Tibial artery (tissue), 4 donors: ENCODE data around the gene COL25A1.

ENCODE experiments used
- DNase-seq, 2 donors: peaks; one replicate each; pipeline ENCODE4 v3.0.0-alpha.2; 2019
- H3K27ac ChIP-seq, 2 donors: fragments of 200-600 bp; sonication (generic) in 1 of 2; 1 replicate in 1 of 2; 2 replicates in 1 of 2; pipeline ENCODE4 v1.5.1; 2018 to 2019; ENCODE audit warnings: mild to moderate bottlenecking in 1 of 2
- H3K27me3 ChIP-seq, 2 donors: fragments of 200-600 bp; sonication (generic) in 1 of 2; one replicate each; pipeline versions ENCODE4 v1.5.1 to v1.6.0; 2016 to 2019
- H3K36me3 ChIP-seq, 3 donors: fragments of 200-600 bp; sonication (generic) in 2 of 3; one replicate each; pipeline ENCODE4 v1.5.1; 2016 to 2019; ENCODE audit warnings: mild to moderate bottlenecking in 2 of 3
- H3K4me1 ChIP-seq, 4 donors: fragments of 200-600 bp; sonication (generic) in 2 of 4; 1 replicate in 3 of 4; 2 replicates in 1 of 4; pipeline ENCODE4 v1.5.1; 2016 to 2019
- H3K4me3 ChIP-seq, 2 donors: fragments of 200-600 bp; sonication (generic) in 1 of 2; 1 replicate in 1 of 2; 2 replicates in 1 of 2; pipeline ENCODE4 v1.5.1; 2018 to 2019; ENCODE audit warnings: mild to moderate bottlenecking in 2 of 2
- H3K9me3 ChIP-seq, 3 donors: fragments of 200-600 bp; sonication (generic) in 1 of 3; one replicate each; pipeline ENCODE4 v1.5.1; 2016 to 2019
- CTCF ChIP-seq, 2 experiments: fragments of 200-600 bp in 1 of 2; fragments of 450-650 bp in 1 of 2; IDR thresholded peaks; one replicate each; pipeline ENCODE4 v1.5.1; 2017 to 2019; ENCODE audit warnings: antibody characterized with exemption in 2 of 2, mild to moderate bottlenecking in 1 of 2, moderate library complexity in 1 of 2
- intact Hi-C: fragments of 100-400 bp; cut with DNase I; formaldehyde crosslinking; loops from one replicate; pipeline ENCODE4 v1.15.0; 2023; ENCODE audit warnings: low total_unique reads

Gene COL25A1

DNA sequence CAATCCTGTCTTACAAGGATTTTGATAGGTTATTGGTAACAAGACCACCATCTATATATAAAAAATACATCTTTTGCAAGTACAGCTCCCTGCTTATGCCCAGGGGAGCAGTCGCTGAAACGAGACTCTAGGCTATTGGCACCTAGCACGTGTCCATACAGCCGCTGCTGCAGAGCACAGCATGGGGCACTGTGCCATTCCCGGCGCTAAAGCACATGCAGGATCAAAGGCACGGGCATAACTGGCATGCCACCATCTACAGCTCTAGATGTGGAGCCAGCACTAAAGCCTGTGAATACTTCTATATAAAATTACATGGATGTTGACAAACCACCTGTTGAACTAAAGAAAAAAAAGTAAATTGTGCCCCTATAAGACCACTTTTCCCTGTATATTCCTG, 144.8 kb downstream of the COL25A1 start:
- Histone ChIP-seq H3K27me3 (no peaks in the 10 kb centered on the region), H3K4me1 (no peaks in the 10 kb centered on the region), H3K27ac (no peak overlapping the region), H3K36me3 (no peaks in the 10 kb centered on the region), H3K9me3 (no peaks in the 10 kb centered on the region), H3K4me3 (no peak overlapping the region)
- TF ChIP-seq CTCF (IDR thresholded peaks at IDR 0.05) = no peak
- DNase-seq = no peak
- intact Hi-C loops = no loop called here

DNA sequence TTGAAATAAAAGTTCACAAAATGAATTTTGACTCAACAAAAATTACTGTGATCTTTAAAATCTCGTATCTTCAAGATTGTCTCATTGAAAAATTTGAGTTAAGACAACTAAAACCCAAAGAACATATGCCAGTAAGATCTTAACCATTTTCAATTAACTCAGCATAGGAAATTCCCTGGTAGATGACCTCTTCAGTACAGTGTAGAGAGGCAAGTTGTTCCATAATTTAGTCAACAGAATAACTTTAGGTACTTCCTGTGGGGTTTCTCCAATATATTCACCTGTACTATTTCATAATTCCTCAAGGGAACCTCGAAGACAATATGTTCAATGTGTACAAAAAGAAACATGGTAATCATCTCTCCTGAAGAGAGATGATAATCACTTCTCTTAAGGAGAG, 145.3 kb downstream of the COL25A1 start:
- Histone ChIP-seq H3K4me3 (no peak overlapping the region), H3K9me3 (no peaks in the 10 kb centered on the region), H3K36me3 (no peaks in the 10 kb centered on the region), H3K27me3 (no peaks in the 10 kb centered on the region), H3K27ac (no peak overlapping the region), H3K4me1 (no peaks in the 10 kb centered on the region)
- TF ChIP-seq CTCF (IDR thresholded peaks at IDR 0.05) = no peak
- DNase-seq = no peak
- intact Hi-C loops = no loop called here

DNA sequence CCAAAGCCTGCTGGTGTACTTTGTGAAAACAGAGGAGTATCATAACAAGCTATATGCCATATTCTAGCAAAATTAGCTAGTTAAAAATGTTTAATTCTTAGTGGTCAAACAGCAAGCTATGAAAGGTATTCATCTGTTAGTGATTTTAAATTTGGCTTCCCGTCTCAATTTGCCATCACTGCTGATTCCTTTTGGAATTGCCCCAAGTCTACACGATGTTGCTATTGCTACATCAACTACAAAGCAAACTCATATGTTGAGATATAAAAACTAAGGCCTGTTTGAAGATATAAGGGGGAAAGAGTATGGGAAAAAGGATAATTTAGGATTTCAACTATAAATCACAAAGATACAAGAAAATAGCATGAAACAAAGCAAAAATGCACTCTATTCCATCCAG, 146.1 kb downstream of the COL25A1 start:
- Histone ChIP-seq H3K27me3 (no peaks in the 10 kb centered on the region), H3K9me3 (no peaks in the 10 kb centered on the region), H3K4me3 (no peak overlapping the region), H3K36me3 (no peaks in the 10 kb centered on the region), H3K27ac (no peak overlapping the region), H3K4me1 (no peaks in the 10 kb centered on the region)
- intact Hi-C loops = no loop called here
- DNase-seq = no peak
- TF ChIP-seq CTCF (IDR thresholded peaks at IDR 0.05) = no peak

DNA sequence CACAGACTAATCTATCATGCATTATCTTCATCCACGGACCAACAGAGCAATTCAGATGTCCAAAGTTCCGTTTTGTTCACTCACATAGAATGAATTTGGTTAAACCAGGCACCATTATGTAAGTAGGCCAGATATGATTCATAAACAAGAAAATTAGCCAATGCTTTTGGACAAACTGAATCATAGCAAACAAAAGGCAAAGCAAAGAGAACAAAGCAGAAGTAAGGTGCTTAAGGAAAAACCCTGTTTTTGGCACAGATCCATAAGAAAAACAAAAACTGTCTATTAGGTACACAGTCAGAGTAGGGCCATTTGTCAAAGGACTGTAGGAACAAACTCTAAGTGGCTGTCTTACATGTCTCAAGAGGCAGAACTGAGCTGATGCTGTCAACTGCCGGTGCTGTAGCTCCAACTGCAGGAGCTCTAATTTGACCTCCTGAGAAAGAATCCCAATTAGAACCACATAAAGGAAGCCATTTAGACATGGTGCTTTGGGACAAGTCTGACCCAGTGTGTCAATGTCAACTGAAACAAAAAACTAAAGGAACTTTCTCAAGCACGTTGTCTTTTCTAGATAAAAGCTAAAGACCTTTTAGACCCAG, 146.7 kb downstream of the COL25A1 start:
- H3K9me3 ChIP-seq = no peaks in the 10 kb centered on the region
- no peak overlapping the region for H3K27ac ChIP-seq
- H3K36me3 ChIP-seq = no peaks in the 10 kb centered on the region
- no peaks in the 10 kb centered on the region for H3K27me3 ChIP-seq
- DNase-seq = no peak
- H3K4me3 ChIP-seq = no peak overlapping the region
- no peaks in the 10 kb centered on the region for H3K4me1 ChIP-seq
- intact Hi-C loops = no loop called here
- TF ChIP-seq CTCF (IDR thresholded peaks at IDR 0.05) = no peak

GRCh38 chr4:109155084-109155483, 147.4 kb downstream of the COL25A1 start:
- no peak for DNase-seq
- no peaks in the 10 kb centered on the region for H3K36me3 ChIP-seq
- H3K27me3 ChIP-seq = no peaks in the 10 kb centered on the region
- H3K4me3 ChIP-seq = no peak overlapping the region
- no peaks in the 10 kb centered on the region for H3K9me3 ChIP-seq
- no peak overlapping the region for H3K27ac ChIP-seq
- no peaks in the 10 kb centered on the region for H3K4me1 ChIP-seq
- TF ChIP-seq CTCF (IDR thresholded peaks at IDR 0.05) = no peak
- intact Hi-C loops = no loop called here

- Histone ChIP-seq H3K36me3 (no peaks in the 10 kb centered on the region), H3K4me3 (no peak overlapping the region), H3K27me3 (no peaks in the 10 kb centered on the region), H3K9me3 (no peaks in the 10 kb centered on the region), H3K4me1 (no peaks in the 10 kb centered on the region), H3K27ac (no peak overlapping the region)
- no peak for TF ChIP-seq CTCF (IDR thresholded peaks at IDR 0.05)
- intact Hi-C loops = no loop called here
- DNase-seq = no peak
These were observed 148.0 kb downstream of the COL25A1 start for GRCh38 chr4:109154424-109154823.
